C4-2B (cell line): ENCODE data around the gene TBC1D22A.
"Not testable (repeated sequence)": the region's sequence is repeated elsewhere in the genome, so short reads cannot be mapped to it uniquely, and the experiment has no call there.

Experiments
- H3K27ac ChIP-seq: fragments of 450-650 bp; 2 replicates; pipeline ENCODE4 v1.5.1; 2017
- ZFX ChIP-seq: fragments of 450-650 bp; IDR thresholded peaks from 2 replicates; pipeline ENCODE4 v1.6.1; 2017
- TF ChIP-seq, protein P1 (sequence below): fragments of 450-650 bp; conservative IDR thresholded peaks from 2 replicates; pipeline ENCODE4 v1.5.1; 2017; ENCODE audit warnings: mild to moderate bottlenecking

TBC1D22A gene

GRCh38 chr22:47114813-47115517 lies 352.5 kb downstream of the TBC1D22A start:
- no peak for TF ChIP-seq ZFX
- TF ChIP-seq, protein P1, sequence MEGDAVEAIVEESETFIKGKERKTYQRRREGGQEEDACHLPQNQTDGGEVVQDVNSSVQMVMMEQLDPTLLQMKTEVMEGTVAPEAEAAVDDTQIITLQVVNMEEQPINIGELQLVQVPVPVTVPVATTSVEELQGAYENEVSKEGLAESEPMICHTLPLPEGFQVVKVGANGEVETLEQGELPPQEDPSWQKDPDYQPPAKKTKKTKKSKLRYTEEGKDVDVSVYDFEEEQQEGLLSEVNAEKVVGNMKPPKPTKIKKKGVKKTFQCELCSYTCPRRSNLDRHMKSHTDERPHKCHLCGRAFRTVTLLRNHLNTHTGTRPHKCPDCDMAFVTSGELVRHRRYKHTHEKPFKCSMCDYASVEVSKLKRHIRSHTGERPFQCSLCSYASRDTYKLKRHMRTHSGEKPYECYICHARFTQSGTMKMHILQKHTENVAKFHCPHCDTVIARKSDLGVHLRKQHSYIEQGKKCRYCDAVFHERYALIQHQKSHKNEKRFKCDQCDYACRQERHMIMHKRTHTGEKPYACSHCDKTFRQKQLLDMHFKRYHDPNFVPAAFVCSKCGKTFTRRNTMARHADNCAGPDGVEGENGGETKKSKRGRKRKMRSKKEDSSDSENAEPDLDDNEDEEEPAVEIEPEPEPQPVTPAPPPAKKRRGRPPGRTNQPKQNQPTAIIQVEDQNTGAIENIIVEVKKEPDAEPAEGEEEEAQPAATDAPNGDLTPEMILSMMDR, result no peak
- no peak overlapping the region for H3K27ac ChIP-seq

DNA sequence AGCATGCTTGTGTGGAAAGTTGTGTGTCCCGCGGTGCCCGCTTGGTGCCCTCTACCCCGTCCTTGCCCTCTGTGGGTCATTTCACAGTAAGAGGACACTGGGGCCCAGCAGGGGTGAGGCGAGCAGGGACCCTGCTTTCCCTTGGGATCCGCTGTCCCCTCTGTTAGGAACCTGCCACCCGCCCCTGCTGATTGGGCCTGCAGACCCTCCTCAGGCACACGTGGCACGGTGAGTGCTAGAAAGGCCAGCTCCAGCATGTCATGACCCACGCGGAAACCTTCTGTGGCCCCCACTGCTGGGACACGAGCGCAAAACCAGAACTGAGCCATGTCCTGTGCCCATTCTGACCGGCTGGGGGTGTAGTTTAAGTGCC lies 353.1 kb downstream of the TBC1D22A start:
- TF ChIP-seq, protein P1, result no peak
- no peak for TF ChIP-seq ZFX
- H3K27ac ChIP-seq, result no peak overlapping the region

DNA sequence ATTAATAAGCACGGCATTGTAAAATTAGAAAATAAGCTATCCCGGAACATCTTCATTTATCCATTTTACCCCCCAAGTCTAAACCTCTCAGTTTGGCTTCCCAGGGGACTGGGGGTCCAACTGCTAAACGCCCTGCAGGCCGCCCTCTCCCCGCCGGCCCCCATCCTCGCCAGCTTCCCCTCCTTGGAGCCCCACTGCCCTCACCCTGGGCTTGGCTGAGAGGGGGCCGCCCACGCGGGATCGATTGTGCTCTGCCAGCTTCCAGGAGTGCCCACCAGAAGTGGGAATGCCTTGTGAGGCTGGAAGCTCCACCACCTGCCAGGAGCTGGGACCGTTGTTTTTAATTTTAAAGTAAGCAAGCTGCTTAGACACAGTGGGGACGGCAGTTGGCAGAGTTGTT lies 353.5 kb downstream of the TBC1D22A start:
- H3K27ac ChIP-seq, result no peak overlapping the region
- TF ChIP-seq, protein P1, result no peak
- no peak for TF ChIP-seq ZFX

- no peak overlapping the region for H3K27ac ChIP-seq
- TF ChIP-seq, protein P1, result no peak
- no peak for TF ChIP-seq ZFX
Measured at GRCh38 chr22:47116426-47117341, 354.2 kb downstream of the TBC1D22A start.

GRCh38 chr22:47117442-47117841 lies 355.0 kb downstream of the TBC1D22A start:
- not testable (repeated sequence) for H3K27ac ChIP-seq

DNA sequence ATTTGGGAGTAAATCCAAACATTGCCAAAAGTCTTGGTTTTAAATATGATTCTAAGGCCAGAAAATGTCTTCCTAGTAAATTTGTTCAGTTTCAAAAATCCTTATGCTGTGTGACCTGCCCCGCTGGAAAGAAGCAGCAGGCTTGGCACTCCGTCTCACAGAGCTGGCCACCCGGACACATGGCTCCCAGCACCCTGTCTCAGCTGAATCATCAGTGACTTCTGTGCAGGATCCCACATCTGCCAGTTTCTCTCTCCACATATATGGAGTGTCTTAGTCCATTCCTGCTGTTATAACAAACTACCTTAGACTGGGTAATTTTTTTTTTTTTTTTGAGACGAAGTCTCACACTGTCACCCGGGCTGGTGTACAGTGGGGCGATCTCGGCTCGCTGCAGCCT lies 356.7 kb downstream of the TBC1D22A start:
- H3K27ac ChIP-seq, result no peak overlapping the region
- TF ChIP-seq, protein P1, result no peak
- TF ChIP-seq ZFX, result no peak

DNA sequence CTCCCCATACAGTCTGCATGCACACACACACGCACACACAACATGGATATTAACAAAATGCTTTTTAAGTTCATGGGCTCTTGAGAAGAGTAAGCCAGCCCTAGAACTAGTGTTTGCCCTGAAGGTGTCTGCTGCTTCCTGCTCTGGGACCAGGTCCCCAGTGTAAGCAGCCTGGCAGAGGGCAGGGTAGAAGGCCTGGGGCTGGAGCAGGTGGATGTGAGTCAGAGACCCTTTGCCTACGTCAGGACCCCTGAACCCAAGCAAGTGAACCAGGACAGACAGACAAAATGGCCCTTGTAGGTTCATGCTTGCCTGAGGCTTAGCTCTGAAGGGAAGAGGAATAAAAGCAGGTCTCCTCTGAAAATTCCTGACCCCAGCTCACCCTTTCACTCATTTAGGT lies 357.9 kb downstream of the TBC1D22A start:
- H3K27ac ChIP-seq, result no peak overlapping the region
- TF ChIP-seq, protein P1, result no peak
- TF ChIP-seq ZFX, result no peak
